HG03575 (cell line): ENCODE measurements around the gene TMEM240.
"Not testable (repeated sequence)": the region's sequence is repeated elsewhere in the genome, so short reads cannot be mapped to it uniquely, and the experiment has no call there.

Source experiments
- ATAC-seq: cut with Tn5 transposase; IDR thresholded peaks from one replicate; pipeline ENCODE4 v1.9.1; 2021; ENCODE audit not compliant: unreplicated experiment, insufficient number of reproducible peaks, low FRiP score; ENCODE audit errors: extremely low read depth

TMEM240 gene

DNA sequence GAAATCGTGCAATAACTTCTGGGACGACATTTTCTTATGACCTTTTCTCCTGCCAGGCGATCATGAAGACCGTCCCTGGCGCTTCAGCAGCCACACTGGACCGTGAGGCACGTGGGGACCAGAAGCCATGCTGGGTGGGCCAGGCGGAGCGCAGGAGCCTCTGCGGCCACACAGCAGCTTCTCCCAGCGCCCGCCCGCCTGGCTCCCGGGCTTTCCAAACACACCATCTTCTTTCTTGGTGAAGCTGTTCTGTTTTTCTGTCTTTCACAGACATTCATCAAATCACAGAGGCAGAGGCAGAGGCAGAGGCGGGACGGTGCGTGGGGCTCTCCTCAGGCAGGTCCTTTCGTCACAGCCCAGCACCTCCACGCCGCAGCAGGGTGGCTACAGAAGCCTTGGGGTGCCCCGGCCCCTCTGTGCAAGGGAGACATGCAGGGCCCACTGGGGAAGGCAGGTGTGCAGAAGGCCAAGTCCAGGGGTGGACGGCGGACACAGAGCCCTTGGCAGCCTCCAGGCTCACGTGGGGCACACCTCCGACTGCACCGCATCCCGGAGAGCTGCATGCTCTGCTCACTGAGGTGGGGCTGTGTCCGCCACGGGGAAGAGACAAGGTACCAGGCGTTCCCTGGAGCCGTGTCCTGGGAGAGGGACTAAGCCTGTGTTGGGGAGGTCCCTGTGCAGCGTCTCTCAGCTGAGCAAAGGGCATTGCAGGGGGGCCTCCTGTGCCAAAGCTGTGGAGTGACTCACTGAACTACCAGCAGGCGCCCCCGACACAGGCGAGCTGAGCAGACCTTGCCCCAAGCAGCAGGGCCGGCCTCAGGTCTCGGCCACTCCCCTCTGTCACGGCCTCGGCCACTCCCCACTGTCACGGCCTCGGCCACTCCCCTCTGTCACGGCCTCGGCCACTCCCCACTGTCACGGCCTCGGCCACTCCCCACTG, 2.6 kb upstream of the TMEM240 start:
- no peak for ATAC-seq

DNA sequence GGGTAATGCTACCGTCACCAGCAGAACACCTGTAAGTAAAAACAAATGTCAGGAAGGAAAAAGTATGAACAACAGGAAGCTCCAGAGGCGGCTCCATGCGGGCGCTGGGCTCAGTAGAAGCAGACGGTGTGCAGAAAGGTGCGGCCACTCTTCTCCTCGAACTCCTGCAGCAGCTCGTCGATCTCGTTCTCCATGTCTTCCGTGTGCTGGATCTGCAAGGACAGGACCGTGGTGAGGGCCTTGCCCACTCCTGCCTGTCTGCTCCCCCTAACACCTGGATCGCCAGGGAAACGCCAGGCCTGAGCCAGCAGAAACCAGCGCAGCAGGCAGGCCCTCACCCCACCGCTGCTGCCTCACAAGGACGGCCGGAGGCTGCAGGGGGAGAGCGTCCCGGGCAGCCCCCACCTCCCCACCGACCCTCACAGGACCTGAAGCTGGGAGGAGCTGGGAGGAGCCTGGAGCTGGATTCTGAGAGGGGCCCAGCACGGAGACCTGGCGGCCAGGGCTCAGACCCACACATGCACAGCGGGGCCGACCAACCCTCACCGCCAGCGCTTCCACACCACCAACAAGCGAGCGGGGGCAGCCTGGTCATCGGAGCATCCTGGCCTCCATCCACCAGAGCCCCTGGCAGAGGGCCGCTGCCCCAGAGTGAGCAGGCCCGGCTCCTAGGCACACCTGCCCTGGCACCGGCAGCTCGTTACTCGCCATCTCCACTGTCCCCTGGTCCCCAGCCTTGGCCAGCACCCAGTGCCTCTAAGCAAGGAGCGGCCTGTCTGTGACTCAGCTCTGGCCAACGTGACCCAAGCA, 1.7 kb upstream of the TMEM240 start:
- ATAC-seq: no peak

DNA sequence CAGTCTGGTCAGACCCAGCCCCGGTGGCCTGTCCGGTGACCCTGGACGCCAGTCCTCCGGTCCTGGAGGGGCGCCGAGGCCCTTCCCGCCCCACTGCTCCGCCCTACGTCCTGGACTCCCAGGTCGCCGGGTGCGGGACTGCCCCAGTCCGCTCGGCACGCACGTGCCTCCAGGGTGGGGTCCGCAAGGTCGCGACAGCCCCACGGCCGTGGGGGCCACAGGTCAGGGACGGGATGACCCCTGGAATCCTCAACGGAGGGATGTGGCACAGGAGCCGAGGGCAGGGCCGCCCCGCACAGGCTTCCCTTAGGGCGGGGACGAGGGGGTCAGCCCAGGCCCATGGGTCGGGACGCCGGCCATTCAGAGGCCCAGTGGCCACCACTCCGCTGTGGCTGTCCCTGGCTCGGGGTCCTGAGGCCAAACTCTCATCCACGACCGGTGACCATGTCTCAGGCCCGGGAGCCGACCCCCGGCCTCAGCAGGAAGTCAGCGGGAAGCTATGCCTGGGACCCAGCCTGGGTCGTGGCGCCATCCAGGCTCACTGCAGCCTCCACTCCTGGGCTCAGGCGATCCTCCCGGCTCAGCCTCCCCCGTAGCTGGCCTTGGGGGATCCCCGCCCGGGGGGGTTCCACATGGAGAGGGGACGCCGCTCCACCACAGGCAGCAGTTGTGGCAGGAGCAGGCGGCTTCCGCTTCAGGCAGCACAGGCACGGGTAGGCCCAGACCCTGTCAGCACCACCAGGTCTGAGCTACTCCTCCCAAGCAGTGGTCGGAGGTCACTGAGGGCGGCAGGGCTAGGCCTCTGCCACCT, 599 bp upstream of the TMEM240 start:
- ATAC-seq: no peak

DNA sequence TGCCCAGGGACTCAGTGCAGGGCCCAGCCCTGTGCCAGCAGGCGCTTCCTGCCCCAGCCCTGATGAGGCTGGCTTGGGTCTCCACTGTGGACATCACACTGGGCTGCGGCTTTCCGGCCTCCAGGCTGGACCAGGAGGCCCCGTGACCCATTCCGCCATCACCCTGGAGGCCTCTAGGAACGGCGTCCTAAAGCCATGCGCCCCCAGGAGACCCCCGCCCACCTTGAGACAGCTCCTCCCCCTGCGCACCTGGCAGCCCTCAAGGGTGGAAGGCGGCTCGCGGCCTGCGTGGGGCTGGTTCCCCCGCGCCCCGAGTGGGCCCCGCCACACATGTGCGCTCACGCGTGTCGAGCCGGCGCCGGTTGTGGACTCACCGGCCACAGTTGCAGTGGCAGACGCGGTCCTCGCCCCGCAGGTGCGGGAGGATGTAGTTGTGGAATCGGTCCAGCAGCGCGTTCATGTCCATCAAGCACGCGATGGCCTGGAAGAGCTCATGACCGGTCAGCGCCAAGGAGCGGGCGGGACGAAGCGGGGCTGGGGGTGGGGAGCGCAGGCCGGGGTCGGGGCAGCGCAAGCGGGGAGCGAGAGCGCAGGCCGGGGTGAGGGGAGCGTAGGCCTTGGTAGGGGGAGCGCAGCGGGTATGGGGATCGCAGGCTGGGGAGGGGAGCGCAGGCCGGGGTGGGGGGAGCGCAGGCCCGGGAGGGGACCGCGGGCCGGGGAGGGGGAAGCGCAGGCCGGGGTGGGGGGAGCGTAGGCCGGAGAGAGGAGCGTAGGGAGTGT, 924 bp downstream of the TMEM240 start:
- no peak for ATAC-seq

DNA sequence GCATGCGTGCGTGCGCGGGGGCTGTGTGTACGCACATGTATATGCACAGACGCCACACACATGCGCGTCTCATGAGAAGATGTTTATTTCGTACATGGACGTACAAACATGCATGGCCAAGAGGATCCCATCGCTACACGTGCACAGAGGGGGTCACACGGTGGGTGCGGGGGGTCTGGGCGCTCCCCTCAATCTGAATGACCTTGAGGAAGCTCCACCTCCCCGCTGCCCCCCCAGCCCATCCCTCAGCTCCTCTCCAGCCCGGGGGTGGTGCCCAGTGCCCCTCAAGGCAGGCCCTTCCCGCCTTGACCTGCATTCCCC, 1.5 kb downstream of the TMEM240 start:
- no peak for ATAC-seq

DNA sequence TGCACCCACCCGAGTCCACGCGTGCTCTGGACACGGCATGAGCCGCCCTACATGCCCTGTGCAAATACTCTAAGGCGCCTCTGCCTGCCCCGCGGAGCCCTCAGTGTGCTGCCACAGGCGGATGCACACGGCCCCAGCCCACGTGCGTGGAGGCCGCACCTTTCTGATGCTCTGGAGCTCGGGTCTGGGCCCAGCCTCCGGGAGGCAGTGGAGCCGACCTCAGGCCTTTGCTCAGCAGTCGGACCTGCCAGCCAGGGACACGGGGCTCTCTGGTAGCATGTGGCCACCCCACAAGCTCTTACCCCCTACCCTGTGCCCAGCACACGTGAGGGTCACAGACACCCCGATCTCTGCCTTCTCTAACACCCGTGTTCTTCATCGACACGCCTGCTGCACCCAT, 2.1 kb downstream of the TMEM240 start:
- ATAC-seq: no peak

DNA sequence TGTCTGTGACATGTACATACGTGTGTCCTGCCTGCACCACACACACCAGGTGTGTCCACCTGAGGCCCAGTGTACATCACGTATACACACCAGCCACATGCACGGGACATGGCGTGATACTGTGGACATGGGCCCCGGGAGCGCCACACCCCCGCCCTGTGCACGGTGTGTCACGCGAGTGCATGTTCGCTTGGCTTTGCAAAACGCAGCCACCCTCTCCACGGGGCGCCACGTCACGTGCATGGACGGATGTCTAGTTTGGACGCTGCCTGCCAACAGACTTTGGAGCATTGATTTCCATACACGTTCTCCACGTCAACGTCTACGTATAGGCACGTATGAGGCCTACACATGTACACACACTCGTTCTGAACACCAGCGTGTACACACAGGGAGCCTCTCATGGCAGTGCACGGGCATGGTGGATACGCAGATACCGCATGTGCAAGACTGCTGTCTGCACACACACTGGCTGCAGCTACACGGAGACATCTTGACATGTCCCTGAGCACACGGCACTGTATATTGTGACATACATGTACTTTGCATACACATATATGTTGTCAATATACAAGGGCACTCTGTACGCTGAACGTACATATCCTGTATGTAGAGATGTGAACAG, 2.7 kb downstream of the TMEM240 start:
- ATAC-seq: no peak

DNA sequence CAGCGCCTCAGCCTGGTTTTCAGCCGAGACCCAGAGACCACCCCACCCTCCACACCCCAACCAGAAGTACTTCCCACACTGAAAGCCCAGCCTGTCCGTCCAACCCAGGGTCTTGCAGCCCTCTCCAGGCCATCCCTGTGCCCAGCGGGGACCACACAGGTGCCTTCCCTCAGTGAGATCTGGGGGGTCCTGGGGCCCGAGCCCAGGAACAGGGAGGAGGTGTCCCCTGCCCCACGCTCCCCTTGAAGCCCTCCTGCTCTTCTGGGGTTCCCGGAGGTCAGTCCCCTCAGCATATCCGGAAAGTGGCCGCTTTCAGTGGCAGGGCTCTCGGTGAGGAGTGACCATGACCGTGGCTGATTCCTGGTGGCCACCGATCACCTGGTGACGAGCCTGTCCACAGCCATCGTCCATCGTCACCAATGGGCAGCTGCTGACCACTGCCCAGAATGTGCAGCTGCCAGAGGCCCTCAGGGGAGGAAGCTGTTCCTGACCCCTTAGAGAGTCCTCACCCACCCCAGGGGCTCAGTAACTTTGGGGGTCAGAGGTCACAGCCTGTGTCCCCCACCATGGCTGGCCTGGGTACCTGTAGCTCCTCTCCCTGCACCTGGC, 3.4 kb downstream of the TMEM240 start:
- no peak for ATAC-seq

DNA sequence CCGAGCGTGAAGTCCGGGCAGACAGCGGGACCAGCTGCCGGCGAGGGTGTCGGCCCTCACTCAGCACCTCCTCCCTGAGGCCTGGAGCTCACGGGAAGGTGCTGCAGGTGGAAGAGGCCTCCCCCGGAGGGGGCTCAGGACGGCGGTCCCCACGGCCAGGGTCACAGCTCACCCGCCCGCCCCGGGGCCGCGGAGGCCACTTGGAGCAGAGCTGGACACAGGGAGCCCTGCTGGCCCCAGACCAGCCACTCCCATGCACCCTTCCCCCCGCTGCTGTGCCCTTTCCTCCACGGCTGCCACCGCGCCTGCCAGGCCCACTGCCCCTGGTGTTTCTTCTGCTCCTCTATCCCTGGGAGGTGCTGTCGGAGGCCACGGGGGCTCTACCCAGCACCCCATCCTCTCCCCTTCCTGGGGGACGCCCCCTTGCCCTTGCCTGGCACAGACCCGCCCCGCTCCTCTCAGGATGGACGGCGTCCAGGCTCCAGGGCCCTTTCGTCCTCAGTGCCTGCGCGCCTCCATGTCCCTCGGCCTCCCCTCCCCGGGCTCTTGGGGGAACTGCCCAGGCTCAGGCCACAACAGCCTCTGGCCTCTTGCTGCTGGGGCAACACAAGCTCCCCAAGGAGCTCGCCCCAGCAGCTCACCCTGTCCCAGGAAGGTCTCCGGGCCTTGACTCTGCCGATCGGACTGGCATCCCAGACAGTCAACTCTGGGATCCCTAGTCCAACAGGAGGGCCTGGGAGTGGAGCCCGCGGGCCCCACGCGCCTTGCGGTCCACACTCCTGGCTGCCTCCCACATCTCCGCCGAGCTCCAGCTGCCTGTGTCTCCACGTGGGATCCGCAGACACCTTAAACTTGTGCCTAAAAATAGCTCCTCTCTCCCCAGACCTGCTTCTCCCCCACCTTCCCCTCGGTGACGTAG, 4.1 kb downstream of the TMEM240 start:
- ATAC-seq: no peak

DNA sequence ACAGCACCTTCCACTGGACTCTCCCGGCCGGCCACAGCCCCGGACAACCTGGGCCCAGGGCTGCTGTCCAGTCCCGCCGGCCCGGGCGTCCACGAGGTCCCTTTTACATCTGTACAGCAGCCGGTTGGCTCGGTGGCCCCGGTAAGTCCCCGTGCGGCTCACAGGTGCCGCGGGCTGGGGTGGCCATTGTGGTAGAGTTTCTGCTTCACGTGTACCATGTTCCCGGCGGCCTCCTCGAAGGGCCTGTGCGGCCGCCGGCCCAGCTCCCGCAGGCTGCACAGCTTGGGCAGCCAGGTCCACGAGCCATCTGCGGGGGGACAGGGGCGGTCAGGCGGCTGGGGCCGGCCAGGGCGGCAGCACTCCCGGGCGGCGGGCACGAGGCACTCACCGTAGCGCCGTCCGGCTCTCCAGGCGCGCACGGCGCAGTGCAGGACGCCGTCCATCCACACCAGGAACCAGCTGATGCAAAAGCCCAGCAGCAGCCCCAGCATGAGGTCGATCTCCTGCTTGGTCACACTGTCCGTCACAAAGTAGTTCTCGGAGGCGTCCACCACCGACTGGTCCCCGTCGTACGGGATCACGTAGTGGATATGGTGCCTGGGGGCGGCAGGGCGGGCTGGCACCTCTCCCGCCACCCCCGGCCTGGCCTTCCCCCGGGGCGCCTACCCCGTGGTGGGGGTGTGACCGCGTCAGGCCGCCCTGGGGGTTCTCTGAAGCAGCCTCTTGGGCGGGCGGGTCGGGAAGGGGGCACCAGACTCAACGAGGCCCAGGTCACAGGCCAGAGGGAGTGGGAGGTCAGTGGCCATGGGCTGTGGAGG, 5.0 kb downstream of the TMEM240 start:
- ATAC-seq: no peak

DNA sequence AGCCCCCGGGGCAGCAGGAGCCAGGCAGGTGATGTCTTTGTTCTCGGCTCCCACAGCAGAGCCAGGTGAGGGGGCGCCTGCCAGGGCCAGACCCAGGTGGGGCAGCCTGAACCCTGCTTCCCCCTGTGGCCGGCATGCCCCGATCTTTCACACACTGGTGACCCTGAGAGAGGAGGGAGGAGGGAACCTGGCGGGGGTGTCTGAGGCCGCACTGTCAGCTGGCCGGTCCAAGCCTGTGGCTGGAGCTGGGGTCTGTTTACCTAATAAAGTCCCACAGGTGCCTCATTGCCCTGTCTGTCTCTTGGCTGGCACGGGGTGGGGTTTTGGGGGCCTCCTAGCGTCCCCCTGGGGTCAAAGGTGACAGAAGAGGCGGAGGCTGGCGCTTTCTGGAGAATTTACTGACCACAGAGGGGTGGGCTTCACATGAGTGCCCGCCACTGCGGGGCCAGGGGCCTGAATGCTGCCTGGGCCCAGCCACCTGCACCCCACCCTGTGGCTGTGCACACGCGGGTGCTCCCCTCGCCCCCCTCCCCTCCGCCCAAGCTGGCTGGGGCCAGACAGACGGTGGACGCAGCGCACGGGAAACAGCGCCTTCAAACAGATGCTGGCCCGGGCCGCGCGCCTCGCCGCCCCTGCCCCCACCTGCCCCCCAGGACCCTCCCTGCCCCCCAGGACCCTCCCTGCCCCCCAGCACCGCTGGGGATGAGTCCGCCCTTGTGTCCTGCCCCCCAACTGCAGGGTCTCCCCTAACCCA, 5.8 kb downstream of the TMEM240 start:
- ATAC-seq: no peak

DNA sequence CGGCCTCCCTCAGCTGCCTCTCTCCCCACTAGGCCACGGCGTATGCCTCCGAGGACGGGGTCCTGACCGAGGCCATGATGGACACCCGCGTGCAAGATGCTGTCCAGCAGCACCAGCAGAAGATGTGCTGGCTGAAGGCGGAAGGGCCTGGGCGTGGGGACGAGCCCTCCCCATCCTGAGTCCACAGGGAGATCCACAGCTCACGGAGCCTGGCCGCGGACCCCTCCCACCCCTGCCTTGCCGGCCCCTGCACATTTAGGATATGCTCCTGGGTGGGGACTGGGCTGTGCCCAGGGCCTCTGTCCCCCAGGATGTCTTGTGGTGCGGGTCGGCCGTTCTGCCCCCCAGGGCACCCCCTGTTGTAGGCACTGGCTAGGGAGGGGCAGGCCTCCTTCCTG, 6.5 kb downstream of the TMEM240 start:
- not testable (repeated sequence) for ATAC-seq

DNA sequence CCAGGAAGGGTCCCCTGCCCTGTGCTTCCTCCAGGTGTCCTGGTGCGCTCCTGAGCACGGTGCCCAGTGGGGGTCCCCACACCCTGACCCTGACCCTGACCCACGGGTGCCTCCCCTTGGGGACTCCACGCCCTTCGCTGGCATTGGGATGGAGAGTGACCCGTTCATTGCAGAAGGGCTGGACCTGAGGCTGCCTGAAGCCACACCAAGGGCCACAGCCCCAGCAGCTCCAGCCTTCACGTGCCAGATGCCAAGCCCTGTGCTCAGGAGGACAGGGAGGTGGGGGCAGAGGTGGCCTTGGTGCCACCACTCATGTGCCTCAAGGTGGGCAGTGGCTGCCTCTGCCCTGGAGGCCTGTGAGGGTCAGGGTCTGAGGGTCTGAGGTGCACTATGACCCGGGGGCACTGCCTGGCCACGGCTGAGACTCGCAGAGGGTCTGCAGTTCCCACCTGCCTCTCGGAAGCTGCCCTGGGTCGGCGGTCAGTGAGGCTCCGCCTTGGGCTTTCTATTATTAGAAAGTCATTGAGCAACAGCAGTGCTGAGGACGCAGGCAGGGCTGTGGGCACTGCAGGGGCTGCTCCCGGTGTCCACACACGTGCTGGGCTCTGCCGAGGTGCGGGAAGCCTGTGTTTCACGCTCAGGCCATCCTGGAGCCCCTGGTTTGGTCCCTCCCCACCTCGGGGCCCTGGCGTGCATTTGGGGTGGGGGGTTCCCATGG, 7.1 kb downstream of the TMEM240 start:
- ATAC-seq: not testable (repeated sequence)

DNA sequence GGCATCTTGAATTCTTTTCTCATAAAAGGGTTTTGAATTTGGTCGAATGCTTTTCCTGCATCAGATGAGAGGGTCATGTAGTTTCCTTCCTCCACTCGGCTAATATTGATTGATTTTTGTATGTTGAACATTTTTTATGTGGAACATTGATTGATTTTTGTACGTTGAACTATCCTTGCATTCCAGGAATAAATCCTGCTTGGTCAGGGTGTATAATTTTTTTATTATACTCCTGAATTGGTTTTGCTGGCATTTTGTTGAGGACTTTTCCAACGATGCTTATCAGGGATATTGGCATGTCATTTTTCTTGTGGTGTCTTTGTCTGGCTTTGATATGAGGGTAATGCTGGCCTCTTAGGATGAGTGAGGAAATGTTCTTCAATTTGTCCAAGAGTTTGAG, 8.5 kb downstream of the TMEM240 start:
- no peak for ATAC-seq

DNA sequence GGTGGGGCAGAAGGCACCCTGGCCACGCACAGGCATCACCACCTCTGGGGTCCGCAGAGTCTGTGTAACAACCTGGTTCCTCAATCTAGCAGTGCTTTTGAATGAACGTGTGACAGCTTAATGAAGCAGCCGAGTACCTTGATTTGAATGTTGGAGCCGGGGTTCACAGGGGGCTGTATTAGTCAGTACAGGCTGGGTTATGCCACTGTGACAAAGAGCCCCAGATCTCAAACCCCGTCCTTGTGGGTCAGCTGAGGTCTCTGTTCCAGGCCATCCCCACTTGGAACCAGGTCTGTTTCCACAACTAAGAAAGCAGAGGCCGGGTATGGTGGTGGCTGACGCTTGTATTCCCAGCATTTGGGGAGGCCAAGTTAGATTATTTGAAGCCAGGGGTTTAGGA, 10.5 kb downstream of the TMEM240 start:
- ATAC-seq: no peak
